K562 (cell line): ENCODE measurements around the gene NPEPL1. TPM values are rescaled to one million over a fixed set of nuclear protein-coding genes. Genes with fewer than 3 reads are reported as not detected.

ENCODE experiments used
- ATAC-seq: fragments of 200-7000 bp; cut with Tn5 transposase; 3 replicates; pipeline ENCODE4 v1.9.1; 2020; ENCODE audit warnings: moderate library complexity
- BruUV-seq: library from RNA; stranded (reverse); fragments of 400-500 nt; replicated peaks from 2 replicates; lab custom pipeline; 2021; lab: Mats Ljungman, UMichigan
- CTCF ChIA-PET: fragments of 300-600 bp; formaldehyde crosslinking; extraction: SDS; loops from one replicate; lab custom pipeline; 2021; ENCODE audit warnings: low intra/inter-chr PET ratio; lab: Yijun Ruan, JAX
- POLR2A ChIA-PET: fragments of 300-600, 350-650 bp; sonication (Branson Sonifier 250); formaldehyde crosslinking; extraction: SDS; loops from one replicate; lab custom pipeline; 2021; ENCODE audit warnings: antibody characterized with exemption, inconsistent platforms; lab: Yijun Ruan, JAX
- DNase-seq, 4 experiments: peaks; one replicate each; pipeline versions ENCODE4 v3.0.0 to v3.0.0-alpha.2; 2011 to 2018; ENCODE audit warnings: low spot score in 3 of 4, mixed read lengths in 3 of 4; ENCODE audit errors: extremely low read depth in 1 of 4
- FAIRE-seq: peaks from 2 replicates; lab custom pipeline; 2011; peaks lifted over from hg19 to GRCh38; lab: Jason Lieb, UNC
- H2AFZ ChIP-seq: 2 replicates; pipeline ENCODE4 v1.6.0; 2011; ENCODE audit warnings: low read depth, low read length, control low read depth, inconsistent platforms
- H3K27ac ChIP-seq: fragments of 200-600 bp; 3 replicates; pipeline ENCODE4 v1.8.0; 2011; ENCODE audit warnings: low read depth, mild to moderate bottlenecking, control low read depth, inconsistent platforms, low read length, moderate library complexity, mixed read lengths; ENCODE audit errors: extremely low read depth
- H3K27me3 ChIP-seq, 2 experiments: fragments of 300-600 bp in 1 of 2; 2 replicates in 1 of 2; 3 replicates in 1 of 2; pipeline versions ENCODE4 v1.6.0 to v1.8.0; 2011; ENCODE audit warnings: inconsistent platforms in 2 of 2, low read length in 2 of 2, mild to moderate bottlenecking in 1 of 2, mixed read lengths in 1 of 2, moderate library complexity in 1 of 2; ENCODE audit not compliant: control insufficient read depth in 2 of 2, insufficient read depth in 2 of 2
- H3K36me3 ChIP-seq: fragments of 300-600 bp; 3 replicates; pipeline ENCODE4 v1.8.0; 2011; ENCODE audit warnings: mild to moderate bottlenecking, low read length, inconsistent platforms; ENCODE audit not compliant: control insufficient read depth, insufficient read depth
- H3K4me1 ChIP-seq, 2 experiments: fragments of 200-600 bp in 1 of 2; replicated peaks in 1 of 2; 2 replicates in 1 of 2; 3 replicates in 1 of 2; pipeline versions ENCODE4 v1.5.1 to v1.8.0; 2011; ENCODE audit warnings: inconsistent platforms in 2 of 2, low read length in 2 of 2, mild to moderate bottlenecking in 1 of 2, mixed read lengths in 1 of 2, moderate library complexity in 1 of 2; ENCODE audit not compliant: control insufficient read depth in 2 of 2, insufficient read depth in 2 of 2
- H3K4me2 ChIP-seq: 2 replicates; pipeline ENCODE4 v1.6.1; 2011; ENCODE audit warnings: low read length, control low read depth, inconsistent platforms, mixed read lengths; ENCODE audit not compliant: insufficient read depth
- H3K4me3 ChIP-seq: fragments of 200-600 bp; sonication (generic), shearing (Covaris generic); 2 replicates; pipeline ENCODE4 v1.5.1; 2016; ENCODE audit warnings: control low read depth, inconsistent platforms
- H3K79me2 ChIP-seq: fragments of 200-600 bp; 3 replicates; pipeline ENCODE4 v1.8.0; 2011; ENCODE audit warnings: low read length, inconsistent platforms; ENCODE audit not compliant: control insufficient read depth, insufficient read depth
- H3K9ac ChIP-seq, 2 experiments: 2 replicates each; pipeline versions ENCODE4 v1.6.0 to v1.6.1; 2011; ENCODE audit warnings: low read depth in 2 of 2, low read length in 2 of 2, control low read depth in 1 of 2, inconsistent platforms in 1 of 2, mild to moderate bottlenecking in 1 of 2, mixed read lengths in 1 of 2; ENCODE audit not compliant: insufficient read depth in 1 of 2
- H3K9me1 ChIP-seq: one replicate; pipeline ENCODE4 v1.6.0; 2011; ENCODE audit warnings: inconsistent platforms, mild to moderate bottlenecking, low read length, moderate library complexity; ENCODE audit not compliant: control insufficient read depth, insufficient read depth
- H3K9me3 ChIP-seq: replicated peaks from 2 replicates; pipeline ENCODE4 v1.5.1; 2011; ENCODE audit warnings: low read depth, low read length, inconsistent platforms; ENCODE audit not compliant: control insufficient read depth, insufficient read depth
- H4K20me1 ChIP-seq: replicated peaks from 2 replicates; pipeline ENCODE4 v1.6.1; 2011; ENCODE audit warnings: low read length, inconsistent platforms, mixed read lengths; ENCODE audit not compliant: control insufficient read depth, insufficient read depth
- ARID2 ChIP-seq: fragments of 450-650 bp; IDR thresholded peaks from 2 replicates; pipeline ENCODE4 v1.6.1; 2017; ENCODE audit warnings: antibody characterized with exemption, mild to moderate bottlenecking
- C11orf30 ChIP-seq: fragments of 450-650 bp; IDR thresholded peaks from 2 replicates; pipeline ENCODE4 v1.6.1; 2016; ENCODE audit warnings: low read depth, mild to moderate bottlenecking
- CCAR2 ChIP-seq: fragments of 200-400 bp; formaldehyde crosslinking; IDR thresholded peaks from 2 replicates; pipeline ENCODE4 v1.6.1; 2017; ENCODE audit warnings: mild to moderate bottlenecking, low read depth, low read length
- CTCFL ChIP-seq: IDR thresholded peaks from 2 replicates; pipeline ENCODE4 v1.6.1; 2011; ENCODE audit warnings: borderline replicate concordance, low read depth, mild to moderate bottlenecking, moderate library complexity, low read length; ENCODE audit not compliant: insufficient read depth, poor library complexity, severe bottlenecking
- DDX20 ChIP-seq: fragments of 450-650 bp; IDR thresholded peaks from 2 replicates; pipeline ENCODE4 v1.6.1; 2016; ENCODE audit warnings: missing genetic modification characterization, low read depth, mild to moderate bottlenecking, missing compliant biosample characterization, moderate library complexity
- HMG20B ChIP-seq: fragments of 250-450 bp; sonication (Bioruptor Pico); IDR thresholded peaks from 2 replicates; pipeline ENCODE4 v1.5.0; 2021; ENCODE audit warnings: mild to moderate bottlenecking
- KLF10 ChIP-seq: fragments of 250-450 bp; sonication (Bioruptor Pico); IDR thresholded peaks from 2 replicates; pipeline ENCODE4 v1.6.1; 2021; ENCODE audit warnings: matching md5 sums
- RCOR1 ChIP-seq, 2 experiments: IDR thresholded peaks; 2 replicates each; pipeline ENCODE4 v1.6.1; 2012; ENCODE audit warnings: low read depth in 2 of 2, low read length in 2 of 2, borderline replicate concordance in 1 of 2, improper control_type of control experiment in 1 of 2
- RFX1 ChIP-seq: fragments of 450-650 bp; IDR thresholded peaks from 2 replicates; pipeline ENCODE4 v1.6.1; 2016; ENCODE audit warnings: mild to moderate bottlenecking, moderate library complexity
- SMAD3 ChIP-seq: fragments of 450-650 bp; formaldehyde crosslinking; conservative IDR thresholded peaks from 2 replicates; pipeline ENCODE4 v1.4.0; 2020; ENCODE audit warnings: mild to moderate bottlenecking
- SOX6 ChIP-seq: fragments of 450-650 bp; IDR thresholded peaks from 2 replicates; pipeline ENCODE4 v1.6.1; 2014; ENCODE audit warnings: mild to moderate bottlenecking
- STAT5B ChIP-seq: fragments of 250-450 bp; sonication (Bioruptor Pico); IDR thresholded peaks from 2 replicates; pipeline ENCODE4 v1.8.0; 2021; ENCODE audit warnings: mild to moderate bottlenecking, inconsistent platforms
- TEAD4 ChIP-seq, 2 experiments: sonication (generic) in 1 of 2; formaldehyde crosslinking in 1 of 2; IDR thresholded peaks; 2 replicates each; pipeline versions ENCODE4 v1.6.1 to v1.8.0; 2012 to 2022; ENCODE audit warnings: borderline replicate concordance in 1 of 2, inconsistent platforms in 1 of 2, low read length in 1 of 2, mild to moderate bottlenecking in 1 of 2, missing genetic modification reagents in 1 of 2
- ZBED1 ChIP-seq: IDR thresholded peaks from 2 replicates; pipeline ENCODE4 v1.6.1; 2014
- ZFP36 ChIP-seq: fragments of 150-350 bp; IDR thresholded peaks from 2 replicates; pipeline ENCODE4 v1.6.1; 2018; ENCODE audit warnings: low read length, low read depth; ENCODE audit not compliant: partially characterized antibody
- ZNF140 ChIP-seq: fragments of 250-450 bp; sonication (Bioruptor Pico); IDR thresholded peaks from 2 replicates; pipeline ENCODE4 v1.8.0; 2021; ENCODE audit warnings: moderate library complexity, mild to moderate bottlenecking, inconsistent platforms
- ZNF175 ChIP-seq: fragments of 200-800 bp; sonication (Bioruptor generic); IDR thresholded peaks from 2 replicates; pipeline ENCODE4 v1.6.1; 2016; ENCODE audit warnings: low read depth, mild to moderate bottlenecking, missing genetic modification characterization, missing compliant biosample characterization
- ZNF282 ChIP-seq: sonication (generic); formaldehyde crosslinking; IDR thresholded peaks from 2 replicates; pipeline ENCODE4 v1.8.1; 2023; ENCODE audit warnings: missing genetic modification reagents
- WGBS: fragments of 100-300 bp; shearing (Covaris generic); methylation state at CpG from one replicate; pipeline ENCODE4 v1.1.6; 2016; ENCODE audit warnings: low coverage, mixed read lengths; ENCODE audit not compliant: insufficient coverage; ENCODE audit errors: missing lambda C conversion rate; 5-methylcytosine and 5-hydroxymethylcytosine counted together
- in situ Hi-C: fragments of 300-500 bp; cut with MboI; formaldehyde crosslinking; loops from 4 replicates; pipeline ENCODE4 v1.15.0; 2018; ENCODE audit warnings: inconsistent platforms, mixed read lengths
- intact Hi-C: fragments of 100-400 bp; cut with micrococcal nuclease; formaldehyde crosslinking; loops from 2 replicates; pipeline ENCODE4 v1.14.2; 2022
- polyA plus RNA-seq, 8 experiments: library from polyadenylated mRNA; depleted of rRNA in 4 of 8; stranded (reverse) in 5 of 8; unstranded in 3 of 8; fragments of >200 nt; fragmentation: Nextera tagmentation in 2 of 8; fragmentation: Illumina TruSeq in 1 of 8; extraction: Ambion mirVana in 2 of 8; extraction: Trizol in 1 of 8; gene quantifications; 2 replicates each; pipeline versions ENCODE4 v1.2.1 to v1.2.3, GENCODE V29; 2011 to 2014; ENCODE audit warnings: inconsistent platforms in 1 of 8, missing spikeins in 1 of 8
- total RNA-seq, 7 experiments: library from RNA; depleted of rRNA in 6 of 7; stranded (reverse); fragments of >200 nt in 6 of 7; fragmentation: Illumina TruSeq in 2 of 7; extraction: Trizol in 2 of 7; gene quantifications; 2 replicates each; pipeline versions ENCODE4 v1.2.1 to v1.2.3, GENCODE V29; 2011 to 2021; ENCODE audit warnings: low replicate concordance in 1 of 7
- TF ChIP-seq, protein P1 (sequence below): sonication (generic); formaldehyde crosslinking; IDR thresholded peaks from 2 replicates; pipeline ENCODE4 v1.9.0; 2022; ENCODE audit warnings: mild to moderate bottlenecking, missing genetic modification reagents

Gene NPEPL1
- total and polyA plus RNA-seq, 9 of the 15 experiments (the other 6 are each of a cell fraction or from before 2014, with no cell fraction given): 0.04 to 5.6 (median 0.94) TPM

GRCh38 chr20:58693226-58694006 is 816 bp downstream of the NPEPL1 start:
- Histone ChIP-seq H3K9me3 (no peaks in the 10 kb centered on the region), H3K9me1 (peaks cover 6% of the 10 kb centered on the region), H3K36me3 (no peaks in the 10 kb centered on the region; the same call in 2 of the 3 replicates), H4K20me1 (no peaks in the 10 kb centered on the region), H3K27ac (no peak overlapping the region), H3K79me2 (no peaks in the 10 kb centered on the region), H2AFZ (no peak overlapping the region), H3K4me1 (peaks cover 3 to 33% of the 10 kb centered on the region in 2 experiments; a peak in 3 of 5 replicates), H3K9ac (no peak overlapping the region), H3K27me3 (no peaks in the 10 kb centered on the region; a peak in 1 of 5 replicates), H3K4me2 (no peak overlapping the region), H3K4me3 (no peak overlapping the region)
- FAIRE-seq (no peak), ATAC-seq (no peak), DNase-seq (no peak)
- intact Hi-C loops: no loop called here
- in situ Hi-C loops: no loop called here
- ChIA-PET POLR2A (no interaction called here), CTCF (no interaction called here)
- WGBS: 89% methylated on average over 25 of the region's 51 CpGs
- BruUV-seq: no TSS peak
- no peak for TF ChIP-seq ZNF282 (CRISPR knock-in tag)
- no peak for TF ChIP-seq STAT5B
- TF ChIP-seq TEAD4 (IDR thresholded peaks at IDR 0.05; ENCODE audit: low read length): no peak
- TF ChIP-seq TEAD4 (CRISPR knock-in tag; IDR thresholded peaks at IDR 0.05; ENCODE audit: borderline replicate concordance): no peak
- TF ChIP-seq C11orf30: no peak
- no peak for TF ChIP-seq ZFP36
- no peak for TF ChIP-seq ARID2
- TF ChIP-seq, protein P1, sequence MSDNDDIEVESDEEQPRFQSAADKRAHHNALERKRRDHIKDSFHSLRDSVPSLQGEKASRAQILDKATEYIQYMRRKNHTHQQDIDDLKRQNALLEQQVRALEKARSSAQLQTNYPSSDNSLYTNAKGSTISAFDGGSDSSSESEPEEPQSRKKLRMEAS: no peak
- no peak for TF ChIP-seq RCOR1 (IDR thresholded peaks at IDR 0.05; ENCODE audit: borderline replicate concordance in 1 of 2, low read depth in 2 of 2, low read length in 2 of 2)
- no peak for TF ChIP-seq ZBED1
- no peak for TF ChIP-seq SMAD3 (CRISPR knock-in tag)
- TF ChIP-seq DDX20 (tag): no peak
- no peak for TF ChIP-seq ZNF140 (CRISPR knock-in tag)
- TF ChIP-seq CTCFL: no peak
- no peak for TF ChIP-seq HMG20B (CRISPR knock-in tag)
- TF ChIP-seq KLF10: no peak
- TF ChIP-seq SOX6: no peak
- no peak for TF ChIP-seq RFX1
- TF ChIP-seq ZNF175 (CRISPR knock-in tag): no peak
- TF ChIP-seq CCAR2: no peak
